Stimulated activated CD4-positive, alpha-beta T cell treated with anti-CD3 and anti-CD28 coated beads, Interleukin-1b, Interleukin-23, amount 100 ng/mL, for 1 hour (primary cell): ENCODE data around the gene RCBTB1.
"Not testable (repeated sequence)": the region's sequence is repeated elsewhere in the genome, so short reads cannot be mapped to it uniquely, and the experiment has no call there.

Experiments used
- DNase-seq, 2 donors: peaks; one replicate each; pipeline ENCODE4 v3.0.0-alpha.2; 2020; ENCODE audit warnings: low read depth in 2 of 2

Gene RCBTB1

GRCh38 chr13:49604570-49604969 is 19.2 kb upstream of the RCBTB1 start:
- no peak for DNase-seq

GRCh38 chr13:49602615-49603014 is 17.3 kb upstream of the RCBTB1 start:
- not testable (repeated sequence) for DNase-seq

GRCh38 chr13:49602005-49602404 is 16.6 kb upstream of the RCBTB1 start:
- no peak for DNase-seq

GRCh38 chr13:49597043-49597641 is 11.8 kb upstream of the RCBTB1 start:
- no peak for DNase-seq

- DNase-seq = no peak
Observed at GRCh38 chr13:49596221-49596620, 10.9 kb upstream of the RCBTB1 start.

- DNase-seq = no peak
Observed at GRCh38 chr13:49594576-49594975, 9.2 kb upstream of the RCBTB1 start.

- not testable (repeated sequence) for DNase-seq
Observed at GRCh38 chr13:49593876-49594275, 8.5 kb upstream of the RCBTB1 start.

GRCh38 chr13:49590714-49591113 is 5.4 kb upstream of the RCBTB1 start:
- not testable (repeated sequence) for DNase-seq

GRCh38 chr13:49587311-49587847 is 2.0 kb upstream of the RCBTB1 start:
- no peak for DNase-seq

GRCh38 chr13:49586717-49587116 is 1.4 kb upstream of the RCBTB1 start:
- DNase-seq = no peak

GRCh38 chr13:49584771-49585182 is 581 bp downstream of the RCBTB1 start:
- DNase-seq = no peak

GRCh38 chr13:49580980-49581680 is 4.2 kb downstream of the RCBTB1 start:
- DNase-seq = no peak

- DNase-seq = no peak
Observed at GRCh38 chr13:49579501-49579900, 5.9 kb downstream of the RCBTB1 start.

- DNase-seq = no peak
Observed at GRCh38 chr13:49571299-49572240, 13.8 kb downstream of the RCBTB1 start.

GRCh38 chr13:49569993-49570689 is 15.2 kb downstream of the RCBTB1 start:
- no peak for DNase-seq

GRCh38 chr13:49567491-49567890 is 17.9 kb downstream of the RCBTB1 start:
- no peak for DNase-seq

- DNase-seq = no peak
Observed at GRCh38 chr13:49566461-49566860, 18.9 kb downstream of the RCBTB1 start.

- DNase-seq = not testable (repeated sequence)
Observed at GRCh38 chr13:49565461-49565860, 19.9 kb downstream of the RCBTB1 start.

- DNase-seq = no peak
Observed at GRCh38 chr13:49563516-49563915, 21.8 kb downstream of the RCBTB1 start.

- DNase-seq = no peak
Observed at GRCh38 chr13:49561062-49561410, 24.3 kb downstream of the RCBTB1 start.

GRCh38 chr13:49560270-49561061 is 24.9 kb downstream of the RCBTB1 start:
- DNase-seq = no peak
